HepG2 (cell line): ENCODE data around the gene ITPR1. TPM values are rescaled to one million over a fixed set of nuclear protein-coding genes. Genes with fewer than 3 reads are reported as not detected.

Source experiments
- FOXA1 ChIP-seq, 2 experiments: fragments of 450-650 bp in 1 of 2; sonication (generic) in 1 of 2; formaldehyde crosslinking in 1 of 2; IDR thresholded peaks; 2 replicates each; pipeline versions ENCODE4 v1.4.0 to v1.6.1; 2016 to 2020; ENCODE audit warnings: missing genetic modification reagents in 1 of 2
- IKZF4 ChIP-seq: sonication (generic); formaldehyde crosslinking; IDR thresholded peaks from 2 replicates; pipeline ENCODE4 v1.5.1; 2020; ENCODE audit warnings: borderline replicate concordance, mild to moderate bottlenecking, low read depth, missing genetic modification reagents; ENCODE audit errors: not compliant biosample characterization
- KDM6A ChIP-seq: IDR thresholded peaks from 2 replicates; pipeline ENCODE4 v1.6.1; 2016; ENCODE audit warnings: low read depth
- MYC ChIP-seq: sonication (generic); formaldehyde crosslinking; IDR thresholded peaks from 2 replicates; pipeline ENCODE4 v1.9.0; 2021; ENCODE audit warnings: missing genetic modification reagents, borderline replicate concordance
- NCOA5 ChIP-seq: sonication (generic); formaldehyde crosslinking; IDR thresholded peaks from 2 replicates; pipeline ENCODE4 v1.4.0; 2020; ENCODE audit warnings: missing genetic modification reagents
- ZFP82 ChIP-seq: sonication (generic); formaldehyde crosslinking; IDR thresholded peaks from 2 replicates; pipeline ENCODE4 v1.5.1; 2020; ENCODE audit warnings: mild to moderate bottlenecking, missing genetic modification reagents, borderline replicate concordance
- ZNF326 ChIP-seq: sonication (generic); formaldehyde crosslinking; IDR thresholded peaks from 2 replicates; pipeline ENCODE4 v1.4.0; 2020; ENCODE audit warnings: missing genetic modification reagents, borderline replicate concordance
- ZNF446 ChIP-seq: sonication (generic); formaldehyde crosslinking; IDR thresholded peaks from 2 replicates; pipeline ENCODE4 v1.5.0; 2020; ENCODE audit warnings: mild to moderate bottlenecking, missing genetic modification reagents
- polyA plus RNA-seq, 8 experiments: library from polyadenylated mRNA; depleted of rRNA in 3 of 8; stranded (reverse) in 7 of 8; unstranded in 1 of 8; fragments of >200 nt; fragmentation: Illumina TruSeq in 4 of 8; extraction: Trizol in 4 of 8; gene quantifications; 2 replicates each; pipeline versions ENCODE4 v1.2.1 to v1.2.3, GENCODE V29; 2011 to 2016; ENCODE audit warnings: low read depth in 4 of 8, missing spikeins in 1 of 8, mixed read lengths in 1 of 8; ENCODE audit not compliant: insufficient read depth in 1 of 8
- total RNA-seq, 5 experiments: library from RNA; depleted of rRNA; stranded (reverse); fragments of >200 nt; fragmentation: Illumina TruSeq; extraction: Trizol; gene quantifications; 2 replicates each; pipeline ENCODE4 v1.2.3, GENCODE V29; 2016; ENCODE audit warnings: low read depth in 1 of 5
- TF ChIP-seq, protein P1 (sequence below): sonication (generic); formaldehyde crosslinking; IDR thresholded peaks from 2 replicates; pipeline ENCODE4 v1.4.0; 2020; ENCODE audit warnings: mild to moderate bottlenecking, missing genetic modification reagents
- TF ChIP-seq, protein P2 (sequence below): sonication (generic); formaldehyde crosslinking; IDR thresholded peaks from 2 replicates; pipeline ENCODE4 v1.8.1; 2023; ENCODE audit warnings: missing genetic modification reagents, mild to moderate bottlenecking, borderline replicate concordance
- TF ChIP-seq, protein P3 (sequence below): sonication (generic); formaldehyde crosslinking; IDR thresholded peaks from 2 replicates; pipeline ENCODE4 v1.9.0; 2021; ENCODE audit warnings: mild to moderate bottlenecking, missing genetic modification reagents
- TF ChIP-seq, protein P4 (sequence below): sonication (generic); formaldehyde crosslinking; IDR thresholded peaks from 2 replicates; pipeline ENCODE4 v1.4.0; 2020; ENCODE audit warnings: low read depth, missing genetic modification reagents
- TF ChIP-seq, protein P5 (sequence below): sonication (generic); formaldehyde crosslinking; IDR thresholded peaks from 2 replicates; pipeline ENCODE4 v1.5.0; 2020; ENCODE audit warnings: mild to moderate bottlenecking, missing genetic modification reagents

The ITPR1 gene
- total and polyA plus RNA-seq, 2 of the 13 experiments (the other 11 are each of a cell fraction or from before 2014, with no cell fraction given) = 10.0 to 11.4 TPM

DNA sequence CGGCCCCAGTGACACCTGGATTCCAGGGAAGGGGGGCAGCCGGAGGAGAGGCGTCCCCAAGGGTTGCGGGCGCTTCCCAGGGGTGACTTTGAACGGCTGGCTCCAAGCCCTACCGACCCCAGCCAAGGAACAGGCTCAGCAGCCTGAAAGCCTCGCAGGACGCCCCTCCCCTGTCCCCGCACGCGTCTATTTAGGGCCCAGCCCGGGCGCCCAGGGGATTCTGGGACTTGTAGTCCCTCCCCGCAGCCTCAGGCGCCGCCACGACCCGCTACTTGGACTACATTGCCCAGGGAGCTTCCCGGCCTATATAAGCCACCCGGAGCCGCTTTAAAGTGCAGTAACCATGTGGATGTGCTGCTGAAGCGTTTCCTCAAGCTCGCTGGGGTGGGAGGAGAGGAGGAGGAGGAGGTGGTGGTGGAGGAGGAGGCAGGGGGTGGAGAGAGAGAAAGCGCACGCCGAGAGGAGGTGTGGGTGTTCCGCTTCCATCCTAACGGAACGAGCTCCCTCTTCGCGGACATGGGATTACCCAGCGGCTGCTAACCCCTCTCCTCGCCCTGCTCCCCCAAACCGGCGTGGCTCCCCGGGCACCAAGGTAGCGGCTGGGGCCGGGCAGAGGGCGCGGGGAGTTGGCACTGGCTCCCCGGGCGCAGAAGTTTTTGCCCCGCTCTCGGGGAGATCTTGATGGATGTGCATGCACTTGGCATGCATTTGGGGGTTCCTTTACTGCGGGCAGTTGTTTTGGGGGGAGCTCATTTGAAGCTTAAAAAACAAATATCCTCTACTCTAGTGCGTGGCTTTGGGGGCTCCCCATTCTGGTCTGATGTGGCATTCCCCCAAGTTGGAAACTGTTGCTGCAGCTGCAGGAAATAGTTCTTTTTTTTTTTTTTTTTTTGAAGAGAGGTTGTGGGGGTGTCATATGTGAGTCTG lies at the start of gene ITPR1 (continued):
- TF ChIP-seq, protein P1, sequence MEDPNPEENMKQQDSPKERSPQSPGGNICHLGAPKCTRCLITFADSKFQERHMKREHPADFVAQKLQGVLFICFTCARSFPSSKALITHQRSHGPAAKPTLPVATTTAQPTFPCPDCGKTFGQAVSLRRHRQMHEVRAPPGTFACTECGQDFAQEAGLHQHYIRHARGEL (CRISPR knock-in tag) = no peak
- TF ChIP-seq, protein P2, sequence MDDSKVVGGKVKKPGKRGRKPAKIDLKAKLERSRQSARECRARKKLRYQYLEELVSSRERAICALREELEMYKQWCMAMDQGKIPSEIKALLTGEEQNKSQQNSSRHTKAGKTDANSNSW (CRISPR knock-in tag) = no peak
- TF ChIP-seq IKZF4 (CRISPR knock-in tag) = no peak
- TF ChIP-seq, protein P3, sequence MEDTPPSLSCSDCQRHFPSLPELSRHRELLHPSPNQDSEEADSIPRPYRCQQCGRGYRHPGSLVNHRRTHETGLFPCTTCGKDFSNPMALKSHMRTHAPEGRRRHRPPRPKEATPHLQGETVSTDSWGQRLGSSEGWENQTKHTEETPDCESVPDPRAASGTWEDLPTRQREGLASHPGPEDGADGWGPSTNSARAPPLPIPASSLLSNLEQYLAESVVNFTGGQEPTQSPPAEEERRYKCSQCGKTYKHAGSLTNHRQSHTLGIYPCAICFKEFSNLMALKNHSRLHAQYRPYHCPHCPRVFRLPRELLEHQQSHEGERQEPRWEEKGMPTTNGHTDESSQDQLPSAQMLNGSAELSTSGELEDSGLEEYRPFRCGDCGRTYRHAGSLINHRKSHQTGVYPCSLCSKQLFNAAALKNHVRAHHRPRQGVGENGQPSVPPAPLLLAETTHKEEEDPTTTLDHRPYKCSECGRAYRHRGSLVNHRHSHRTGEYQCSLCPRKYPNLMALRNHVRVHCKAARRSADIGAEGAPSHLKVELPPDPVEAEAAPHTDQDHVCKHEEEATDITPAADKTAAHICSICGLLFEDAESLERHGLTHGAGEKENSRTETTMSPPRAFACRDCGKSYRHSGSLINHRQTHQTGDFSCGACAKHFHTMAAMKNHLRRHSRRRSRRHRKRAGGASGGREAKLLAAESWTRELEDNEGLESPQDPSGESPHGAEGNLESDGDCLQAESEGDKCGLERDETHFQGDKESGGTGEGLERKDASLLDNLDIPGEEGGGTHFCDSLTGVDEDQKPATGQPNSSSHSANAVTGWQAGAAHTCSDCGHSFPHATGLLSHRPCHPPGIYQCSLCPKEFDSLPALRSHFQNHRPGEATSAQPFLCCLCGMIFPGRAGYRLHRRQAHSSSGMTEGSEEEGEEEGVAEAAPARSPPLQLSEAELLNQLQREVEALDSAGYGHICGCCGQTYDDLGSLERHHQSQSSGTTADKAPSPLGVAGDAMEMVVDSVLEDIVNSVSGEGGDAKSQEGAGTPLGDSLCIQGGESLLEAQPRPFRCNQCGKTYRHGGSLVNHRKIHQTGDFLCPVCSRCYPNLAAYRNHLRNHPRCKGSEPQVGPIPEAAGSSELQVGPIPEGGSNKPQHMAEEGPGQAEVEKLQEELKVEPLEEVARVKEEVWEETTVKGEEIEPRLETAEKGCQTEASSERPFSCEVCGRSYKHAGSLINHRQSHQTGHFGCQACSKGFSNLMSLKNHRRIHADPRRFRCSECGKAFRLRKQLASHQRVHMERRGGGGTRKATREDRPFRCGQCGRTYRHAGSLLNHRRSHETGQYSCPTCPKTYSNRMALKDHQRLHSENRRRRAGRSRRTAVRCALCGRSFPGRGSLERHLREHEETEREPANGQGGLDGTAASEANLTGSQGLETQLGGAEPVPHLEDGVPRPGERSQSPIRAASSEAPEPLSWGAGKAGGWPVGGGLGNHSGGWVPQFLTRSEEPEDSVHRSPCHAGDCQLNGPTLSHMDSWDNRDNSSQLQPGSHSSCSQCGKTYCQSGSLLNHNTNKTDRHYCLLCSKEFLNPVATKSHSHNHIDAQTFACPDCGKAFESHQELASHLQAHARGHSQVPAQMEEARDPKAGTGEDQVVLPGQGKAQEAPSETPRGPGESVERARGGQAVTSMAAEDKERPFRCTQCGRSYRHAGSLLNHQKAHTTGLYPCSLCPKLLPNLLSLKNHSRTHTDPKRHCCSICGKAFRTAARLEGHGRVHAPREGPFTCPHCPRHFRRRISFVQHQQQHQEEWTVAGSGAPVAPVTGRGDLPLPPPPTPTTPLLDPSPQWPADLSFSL (CRISPR knock-in tag) = no peak
- TF ChIP-seq ZNF446 (CRISPR knock-in tag) = 0 out of 2 replicates have a peak, but pooled peaks have one; percentile 51
- TF ChIP-seq NCOA5 = no peak
- no peak for TF ChIP-seq ZNF326 (CRISPR knock-in tag)
- no peak for TF ChIP-seq ZFP82 (CRISPR knock-in tag)
- TF ChIP-seq, protein P4, sequence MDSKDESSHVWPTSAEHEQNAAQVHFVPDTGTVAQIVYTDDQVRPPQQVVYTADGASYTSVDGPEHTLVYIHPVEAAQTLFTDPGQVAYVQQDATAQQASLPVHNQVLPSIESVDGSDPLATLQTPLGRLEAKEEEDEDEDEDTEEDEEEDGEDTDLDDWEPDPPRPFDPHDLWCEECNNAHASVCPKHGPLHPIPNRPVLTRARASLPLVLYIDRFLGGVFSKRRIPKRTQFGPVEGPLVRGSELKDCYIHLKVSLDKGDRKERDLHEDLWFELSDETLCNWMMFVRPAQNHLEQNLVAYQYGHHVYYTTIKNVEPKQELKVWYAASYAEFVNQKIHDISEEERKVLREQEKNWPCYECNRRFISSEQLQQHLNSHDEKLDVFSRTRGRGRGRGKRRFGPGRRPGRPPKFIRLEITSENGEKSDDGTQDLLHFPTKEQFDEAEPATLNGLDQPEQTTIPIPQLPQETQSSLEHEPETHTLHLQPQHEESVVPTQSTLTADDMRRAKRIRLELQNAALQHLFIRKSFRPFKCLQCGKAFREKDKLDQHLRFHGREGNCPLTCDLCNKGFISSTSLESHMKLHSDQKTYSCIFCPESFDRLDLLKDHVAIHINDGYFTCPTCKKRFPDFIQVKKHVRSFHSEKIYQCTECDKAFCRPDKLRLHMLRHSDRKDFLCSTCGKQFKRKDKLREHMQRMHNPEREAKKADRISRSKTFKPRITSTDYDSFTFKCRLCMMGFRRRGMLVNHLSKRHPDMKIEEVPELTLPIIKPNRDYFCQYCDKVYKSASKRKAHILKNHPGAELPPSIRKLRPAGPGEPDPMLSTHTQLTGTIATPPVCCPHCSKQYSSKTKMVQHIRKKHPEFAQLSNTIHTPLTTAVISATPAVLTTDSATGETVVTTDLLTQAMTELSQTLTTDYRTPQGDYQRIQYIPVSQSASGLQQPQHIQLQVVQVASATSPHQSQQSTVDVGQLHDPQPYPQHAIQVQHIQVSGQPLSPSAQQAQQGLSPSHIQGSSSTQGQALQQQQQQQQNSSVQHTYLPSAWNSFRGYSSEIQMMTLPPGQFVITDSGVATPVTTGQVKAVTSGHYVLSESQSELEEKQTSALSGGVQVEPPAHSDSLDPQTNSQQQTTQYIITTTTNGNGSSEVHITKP (CRISPR knock-in tag) = no peak; the same call in 1 of the 2 replicates
- TF ChIP-seq FOXA1 (IDR thresholded peaks at IDR 0.05) = no peak
- no peak for TF ChIP-seq FOXA1 (CRISPR knock-in tag; IDR thresholded peaks at IDR 0.05)
- TF ChIP-seq MYC (CRISPR knock-in tag) = peak; percentile 85
- no peak for TF ChIP-seq KDM6A
- TF ChIP-seq, protein P5, sequence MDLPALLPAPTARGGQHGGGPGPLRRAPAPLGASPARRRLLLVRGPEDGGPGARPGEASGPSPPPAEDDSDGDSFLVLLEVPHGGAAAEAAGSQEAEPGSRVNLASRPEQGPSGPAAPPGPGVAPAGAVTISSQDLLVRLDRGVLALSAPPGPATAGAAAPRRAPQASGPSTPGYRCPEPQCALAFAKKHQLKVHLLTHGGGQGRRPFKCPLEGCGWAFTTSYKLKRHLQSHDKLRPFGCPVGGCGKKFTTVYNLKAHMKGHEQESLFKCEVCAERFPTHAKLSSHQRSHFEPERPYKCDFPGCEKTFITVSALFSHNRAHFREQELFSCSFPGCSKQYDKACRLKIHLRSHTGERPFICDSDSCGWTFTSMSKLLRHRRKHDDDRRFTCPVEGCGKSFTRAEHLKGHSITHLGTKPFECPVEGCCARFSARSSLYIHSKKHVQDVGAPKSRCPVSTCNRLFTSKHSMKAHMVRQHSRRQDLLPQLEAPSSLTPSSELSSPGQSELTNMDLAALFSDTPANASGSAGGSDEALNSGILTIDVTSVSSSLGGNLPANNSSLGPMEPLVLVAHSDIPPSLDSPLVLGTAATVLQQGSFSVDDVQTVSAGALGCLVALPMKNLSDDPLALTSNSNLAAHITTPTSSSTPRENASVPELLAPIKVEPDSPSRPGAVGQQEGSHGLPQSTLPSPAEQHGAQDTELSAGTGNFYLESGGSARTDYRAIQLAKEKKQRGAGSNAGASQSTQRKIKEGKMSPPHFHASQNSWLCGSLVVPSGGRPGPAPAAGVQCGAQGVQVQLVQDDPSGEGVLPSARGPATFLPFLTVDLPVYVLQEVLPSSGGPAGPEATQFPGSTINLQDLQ = no peak
